ENCODE results near the gene RASGRP2.

Gene RASGRP2

DNA sequence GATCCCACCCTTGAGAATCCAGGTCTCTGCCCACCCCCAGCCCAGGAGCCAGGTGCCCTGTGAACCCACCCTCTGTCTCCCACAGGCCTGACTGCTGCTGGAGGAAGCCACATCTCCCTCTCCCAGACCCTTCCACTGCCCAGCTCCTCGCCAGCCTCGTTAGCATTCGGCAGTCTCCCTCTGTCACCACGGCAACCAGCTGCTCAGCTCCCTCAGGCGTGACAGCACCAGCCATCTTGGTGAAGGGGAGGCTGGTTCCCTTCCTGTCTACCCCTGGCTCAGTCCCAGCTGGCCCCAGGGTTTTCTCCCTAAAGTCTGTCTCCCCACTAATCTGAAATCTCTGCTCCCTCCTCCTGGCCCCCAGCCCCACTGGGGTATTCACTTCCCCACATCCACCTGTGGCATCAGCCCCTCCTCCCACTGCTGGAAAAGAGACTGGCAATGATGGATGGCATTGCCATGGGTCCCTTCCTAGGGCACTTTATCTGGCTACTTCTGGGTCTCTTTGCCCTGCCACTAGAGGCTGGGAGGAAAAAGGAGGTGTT lies 49.0 kb downstream of the RASGRP2 start:
- DNase-seq (ENCODE audit: low read depth) = no peak
- TF ChIP-seq, protein P1, sequence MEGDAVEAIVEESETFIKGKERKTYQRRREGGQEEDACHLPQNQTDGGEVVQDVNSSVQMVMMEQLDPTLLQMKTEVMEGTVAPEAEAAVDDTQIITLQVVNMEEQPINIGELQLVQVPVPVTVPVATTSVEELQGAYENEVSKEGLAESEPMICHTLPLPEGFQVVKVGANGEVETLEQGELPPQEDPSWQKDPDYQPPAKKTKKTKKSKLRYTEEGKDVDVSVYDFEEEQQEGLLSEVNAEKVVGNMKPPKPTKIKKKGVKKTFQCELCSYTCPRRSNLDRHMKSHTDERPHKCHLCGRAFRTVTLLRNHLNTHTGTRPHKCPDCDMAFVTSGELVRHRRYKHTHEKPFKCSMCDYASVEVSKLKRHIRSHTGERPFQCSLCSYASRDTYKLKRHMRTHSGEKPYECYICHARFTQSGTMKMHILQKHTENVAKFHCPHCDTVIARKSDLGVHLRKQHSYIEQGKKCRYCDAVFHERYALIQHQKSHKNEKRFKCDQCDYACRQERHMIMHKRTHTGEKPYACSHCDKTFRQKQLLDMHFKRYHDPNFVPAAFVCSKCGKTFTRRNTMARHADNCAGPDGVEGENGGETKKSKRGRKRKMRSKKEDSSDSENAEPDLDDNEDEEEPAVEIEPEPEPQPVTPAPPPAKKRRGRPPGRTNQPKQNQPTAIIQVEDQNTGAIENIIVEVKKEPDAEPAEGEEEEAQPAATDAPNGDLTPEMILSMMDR (IDR thresholded peaks at IDR 0.05; ENCODE audit: low read depth, low read length, missing control alignments) = no peak

DNA sequence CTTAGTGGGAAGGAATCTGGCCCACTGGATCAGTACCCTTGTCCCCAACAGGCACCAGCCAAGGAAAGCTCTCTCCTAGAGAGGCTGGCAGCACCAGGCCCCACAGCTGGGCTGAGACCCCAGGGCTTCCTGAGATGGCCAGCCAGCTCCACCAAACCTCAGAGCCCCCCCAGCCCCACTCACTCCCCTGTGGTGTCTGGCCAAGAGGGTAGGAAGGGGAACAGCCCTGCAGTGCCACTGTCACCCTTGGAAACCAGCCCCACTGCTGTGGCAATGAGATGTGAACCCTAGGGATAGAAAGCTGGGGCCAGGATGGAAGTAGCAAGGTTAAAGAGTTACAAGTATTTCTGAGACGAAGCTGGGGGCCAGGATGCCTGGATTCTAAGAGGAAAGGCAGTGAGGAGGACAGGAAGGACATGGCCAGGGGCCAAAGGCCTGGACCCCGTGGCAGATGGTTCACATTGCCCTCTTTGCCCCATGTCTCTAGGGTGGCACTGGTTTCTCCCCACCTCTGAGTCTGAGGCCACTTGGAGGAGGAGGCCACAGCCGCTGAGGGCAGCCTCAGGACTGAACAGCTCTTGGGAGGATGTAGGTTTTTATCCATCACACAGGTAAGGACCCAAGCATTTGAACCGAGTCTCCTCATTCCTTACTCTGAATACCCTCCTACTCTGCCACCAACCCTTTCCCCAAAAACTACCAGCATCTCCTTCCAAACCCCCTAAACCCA lies 49.8 kb downstream of the RASGRP2 start:
- H3K4me3 ChIP-seq (ENCODE audit: low read depth, low read length) = no peak overlapping the region
- TF ChIP-seq, protein P1 (IDR thresholded peaks at IDR 0.05; ENCODE audit: low read depth, low read length, missing control alignments) = no peak
- no peak for DNase-seq (ENCODE audit: low read depth)

More for the DNA sequence above, 49.0 kb downstream of the RASGRP2 start:
- no peak overlapping the region for H3K4me3 ChIP-seq (ENCODE audit: low read depth, low read length)

DNA sequence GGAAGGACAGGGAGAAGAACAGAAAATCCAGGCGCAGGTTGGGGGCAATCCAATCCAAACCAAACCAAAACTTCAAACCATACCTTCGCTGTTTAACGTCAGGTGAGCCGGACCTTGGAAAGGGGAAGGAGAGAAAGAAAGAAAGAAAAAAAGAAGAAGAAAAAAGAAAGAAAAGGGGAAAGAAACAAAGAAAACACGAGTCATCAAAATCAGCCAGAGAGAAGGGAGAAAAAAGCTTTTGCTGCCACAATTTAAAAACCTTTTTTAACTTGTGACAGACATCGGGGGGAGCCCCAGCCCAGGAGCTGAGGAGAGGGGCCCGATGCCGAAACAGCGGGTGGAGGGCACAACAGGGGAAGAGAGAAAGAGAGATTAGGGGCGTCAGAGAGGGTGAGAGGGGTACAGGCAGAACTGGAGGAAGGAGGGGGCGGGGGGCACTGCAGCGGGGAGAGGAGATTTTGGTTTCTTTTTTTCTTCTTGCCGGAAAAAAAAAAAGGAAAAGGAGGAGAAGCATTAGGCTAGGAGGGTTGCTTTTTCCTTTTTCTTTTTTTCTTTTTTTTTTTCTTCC lies 51.1 kb downstream of the RASGRP2 start:
- no peak for DNase-seq (ENCODE audit: low read depth)
- no peak overlapping the region for H3K4me3 ChIP-seq (ENCODE audit: low read depth, low read length)
- TF ChIP-seq, protein P1 (IDR thresholded peaks at IDR 0.05; ENCODE audit: low read depth, low read length, missing control alignments) = no peak

DNA sequence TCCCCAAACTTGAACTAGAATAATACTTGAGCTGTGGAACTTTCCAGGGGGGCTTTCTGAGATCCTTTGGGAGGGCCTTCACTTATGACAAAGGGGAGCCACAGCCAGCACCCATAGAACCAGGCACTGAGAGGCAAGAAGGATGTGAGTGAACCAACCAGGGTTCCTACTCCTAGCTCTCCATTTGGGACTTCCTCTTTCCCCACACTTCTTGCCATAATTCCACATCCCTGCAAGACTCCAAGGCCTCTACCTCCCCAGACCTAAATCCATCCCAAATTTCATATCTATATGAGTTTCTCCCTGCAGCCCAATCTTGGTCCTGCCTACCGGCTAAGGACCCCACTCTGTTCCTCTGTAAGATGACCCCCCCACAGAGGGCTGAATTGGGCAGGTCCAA lies 52.4 kb downstream of the RASGRP2 start:
- no peak for DNase-seq (ENCODE audit: low read depth)
- TF ChIP-seq, protein P1 (IDR thresholded peaks at IDR 0.05; ENCODE audit: low read depth, low read length, missing control alignments) = no peak
- H3K4me3 ChIP-seq (ENCODE audit: low read depth, low read length) = no peak overlapping the region

DNA sequence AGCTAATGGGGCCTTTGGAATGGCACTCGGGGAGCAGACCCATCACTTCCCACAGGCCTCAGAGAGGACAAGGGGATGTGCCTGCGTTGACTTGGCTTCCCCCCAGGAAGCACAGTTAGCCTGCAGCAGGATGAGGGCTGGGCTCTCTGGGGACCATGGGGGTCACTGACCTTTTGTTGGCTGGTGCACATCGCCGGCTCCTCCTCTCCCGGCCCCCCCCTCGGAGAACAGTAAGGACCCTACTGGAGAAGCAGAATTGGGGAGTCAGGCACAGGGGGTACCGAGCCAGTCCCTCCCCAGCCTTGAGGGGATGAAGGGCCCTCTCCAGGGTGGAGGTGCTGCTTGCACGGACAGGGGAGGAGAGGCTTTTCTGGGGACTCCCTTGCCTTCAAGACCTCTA lies 53.7 kb downstream of the RASGRP2 start:
- TF ChIP-seq, protein P1 (IDR thresholded peaks at IDR 0.05; ENCODE audit: low read depth, low read length, missing control alignments) = no peak
- no peak overlapping the region for H3K4me3 ChIP-seq (ENCODE audit: low read depth, low read length)
- no peak for DNase-seq (ENCODE audit: low read depth)

- TF ChIP-seq, protein P1 (IDR thresholded peaks at IDR 0.05; ENCODE audit: low read depth, low read length, missing control alignments) = peak; percentile 96
- peak; percentile 55 for DNase-seq (ENCODE audit: low read depth)
- peak overlapping the region; percentile 1 for H3K4me3 ChIP-seq (ENCODE audit: low read depth, low read length)
Observed at GRCh38 chr11:64688534-64688982, 55.4 kb downstream of the RASGRP2 start.
